ENCODE results near the gene RNF43.
"Not testable (repeated sequence)": the region's sequence is repeated elsewhere in the genome, so short reads cannot be mapped to it uniquely, and the experiment has no call there.

RNF43 gene

GRCh38 chr17:58409432-58409831 is 7.9 kb downstream of the RNF43 start:
- DNase-seq (ENCODE audit: low read depth): no peak

DNA sequence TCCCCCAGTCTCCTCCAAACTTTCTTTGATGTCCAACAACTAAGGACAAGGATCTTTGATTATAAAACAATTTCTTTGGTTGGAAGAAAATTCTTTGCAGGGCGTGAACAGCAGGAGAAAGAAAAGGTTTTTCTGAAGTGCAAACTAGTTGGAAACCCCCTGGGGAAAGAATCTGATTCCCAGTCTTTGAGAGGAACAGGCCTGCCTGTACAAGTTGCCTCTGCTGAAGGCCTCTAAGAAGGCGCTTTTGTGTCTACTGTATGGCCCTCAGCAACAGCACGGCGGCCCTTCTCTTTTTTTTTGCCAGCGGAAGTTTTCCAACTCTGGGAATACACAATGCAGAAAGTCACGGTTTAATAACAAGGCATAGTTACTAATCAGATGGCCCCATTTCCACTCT is 14.0 kb downstream of the RNF43 start:
- no peak for DNase-seq (ENCODE audit: low read depth)

DNA sequence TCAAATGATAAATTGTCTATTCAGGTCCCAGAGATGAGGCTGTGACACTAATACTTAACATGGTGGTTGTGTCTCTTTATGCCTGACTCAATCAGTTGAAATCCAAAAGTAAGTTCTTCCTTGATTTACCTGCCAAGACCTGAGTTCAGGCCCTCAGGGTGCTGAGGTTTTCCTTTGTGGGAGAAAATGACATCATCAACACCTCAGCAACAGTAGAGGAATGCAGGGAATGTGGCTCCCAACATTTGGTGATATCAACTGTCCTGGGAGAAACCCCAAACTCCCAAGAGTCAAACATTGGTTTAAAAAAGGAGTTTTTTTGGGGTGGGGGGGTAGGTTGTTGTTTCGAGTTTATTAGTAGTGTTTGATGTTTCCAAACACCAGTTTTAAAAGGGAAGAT is 14.7 kb downstream of the RNF43 start:
- DNase-seq (ENCODE audit: low read depth): no peak

GRCh38 chr17:58402047-58402446 is 15.3 kb downstream of the RNF43 start:
- DNase-seq (ENCODE audit: low read depth): no peak

DNA sequence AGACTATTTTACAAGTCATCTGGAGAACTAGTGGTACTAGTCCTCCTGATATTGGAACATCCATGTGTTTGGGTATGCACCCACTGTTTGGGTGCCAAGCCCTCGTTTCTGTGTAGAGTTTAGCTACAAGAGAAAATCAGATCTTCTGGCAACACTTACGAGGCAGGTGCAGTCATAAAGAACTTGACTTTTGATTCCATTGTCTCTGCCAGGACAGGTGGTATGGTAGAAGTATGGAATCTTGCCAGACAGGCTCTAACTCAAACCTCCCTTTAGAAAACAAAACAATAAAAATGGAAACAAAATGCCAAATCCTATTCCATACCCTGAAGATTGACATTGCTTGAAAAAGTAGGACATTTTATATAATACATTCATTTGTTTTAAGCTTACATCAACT is 16.0 kb downstream of the RNF43 start:
- DNase-seq (ENCODE audit: low read depth): no peak

DNA sequence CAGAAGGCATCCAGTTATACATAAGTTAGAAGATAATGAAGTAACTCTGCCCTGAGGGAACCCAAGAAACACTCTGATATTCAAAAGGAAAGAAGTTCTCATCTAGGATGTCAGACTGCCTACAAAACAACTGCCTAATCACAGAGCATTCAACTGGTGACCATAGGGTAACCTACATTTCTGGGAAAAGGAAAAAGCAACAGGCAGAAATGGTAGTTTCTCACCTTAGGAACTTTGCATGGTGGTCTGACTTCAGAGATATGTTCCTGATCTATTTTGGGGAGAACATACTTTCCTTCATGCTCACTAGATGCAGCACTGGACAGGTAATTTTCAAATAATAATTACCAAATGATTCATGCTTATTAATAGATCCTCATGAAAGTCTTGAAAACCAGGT is 16.5 kb downstream of the RNF43 start:
- no peak for DNase-seq (ENCODE audit: low read depth)

DNA sequence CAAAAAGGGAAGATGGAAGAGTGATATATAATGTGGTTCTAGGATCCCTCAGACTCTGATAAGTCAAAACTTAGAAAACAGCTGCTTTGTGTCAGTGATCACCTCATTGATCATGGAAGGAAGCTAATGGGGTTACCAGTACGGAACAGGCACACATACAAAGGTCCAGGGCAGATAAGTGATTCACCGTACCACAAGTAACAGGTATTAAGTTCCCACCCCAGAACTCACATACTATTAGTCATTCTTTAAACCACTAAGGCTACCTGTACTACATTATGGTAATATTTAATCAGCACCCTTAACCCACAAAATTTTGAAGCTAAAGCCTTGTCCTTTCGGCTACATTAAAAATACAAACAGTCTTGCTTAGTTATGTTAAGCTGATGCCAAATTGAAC is 17.4 kb downstream of the RNF43 start:
- DNase-seq (ENCODE audit: low read depth): no peak

DNA sequence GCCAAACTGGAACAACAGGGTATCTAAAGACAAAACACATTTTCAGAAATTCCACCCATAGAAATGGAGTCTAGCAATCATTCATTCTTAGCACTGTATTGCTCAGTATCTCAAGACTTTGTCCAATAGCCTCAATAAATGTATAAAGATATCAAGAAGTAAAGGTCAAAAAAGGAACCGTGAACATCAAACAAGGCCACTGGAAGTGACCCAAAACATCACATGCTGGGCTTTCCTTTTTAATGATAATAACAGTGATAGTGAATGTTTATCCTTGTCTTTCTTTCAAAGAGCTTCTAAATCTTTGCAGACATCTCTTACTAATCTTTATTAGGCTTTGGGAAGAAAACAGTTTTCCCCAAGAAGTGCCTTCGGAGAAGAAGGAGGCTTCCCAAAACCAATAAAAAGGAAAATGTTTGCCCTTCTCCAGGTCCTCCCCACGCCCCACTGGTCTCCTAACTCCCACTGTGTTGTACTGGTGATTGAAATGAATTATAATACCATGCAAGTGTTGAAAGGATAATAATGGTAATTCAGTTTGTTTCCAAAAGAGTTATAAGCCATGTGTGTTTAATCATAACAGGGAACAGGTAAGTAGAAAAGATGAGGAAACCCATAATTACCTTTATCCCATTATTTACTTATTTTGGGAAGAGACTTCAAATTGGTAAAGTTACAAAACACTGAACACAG is 18.6 kb downstream of the RNF43 start:
- no peak for DNase-seq (ENCODE audit: low read depth)

- DNase-seq (ENCODE audit: low read depth): not testable (repeated sequence)
Measured at GRCh38 chr17:58397421-58397820, 19.9 kb downstream of the RNF43 start.

DNA sequence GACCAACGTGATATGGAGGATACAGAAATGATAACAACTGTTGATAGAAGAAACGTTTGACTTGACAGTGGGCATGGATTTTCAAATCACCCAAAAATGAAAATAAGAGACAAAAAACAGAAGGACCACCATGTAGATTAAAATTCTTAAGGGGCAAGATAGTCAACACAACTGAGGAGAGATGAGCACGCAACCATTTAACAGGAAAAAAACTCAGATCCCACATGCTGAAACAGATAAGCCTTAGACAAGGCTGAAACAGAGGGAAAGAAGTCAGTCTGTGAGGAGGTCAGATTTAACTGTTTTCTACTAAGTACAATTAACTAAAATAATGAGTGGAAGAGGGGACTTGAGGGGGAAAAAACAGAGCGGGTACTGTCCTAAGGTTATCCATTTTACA is 21.2 kb downstream of the RNF43 start:
- DNase-seq (ENCODE audit: low read depth): no peak

GRCh38 chr17:58394534-58395223 is 22.7 kb downstream of the RNF43 start:
- DNase-seq (ENCODE audit: low read depth): no peak

DNA sequence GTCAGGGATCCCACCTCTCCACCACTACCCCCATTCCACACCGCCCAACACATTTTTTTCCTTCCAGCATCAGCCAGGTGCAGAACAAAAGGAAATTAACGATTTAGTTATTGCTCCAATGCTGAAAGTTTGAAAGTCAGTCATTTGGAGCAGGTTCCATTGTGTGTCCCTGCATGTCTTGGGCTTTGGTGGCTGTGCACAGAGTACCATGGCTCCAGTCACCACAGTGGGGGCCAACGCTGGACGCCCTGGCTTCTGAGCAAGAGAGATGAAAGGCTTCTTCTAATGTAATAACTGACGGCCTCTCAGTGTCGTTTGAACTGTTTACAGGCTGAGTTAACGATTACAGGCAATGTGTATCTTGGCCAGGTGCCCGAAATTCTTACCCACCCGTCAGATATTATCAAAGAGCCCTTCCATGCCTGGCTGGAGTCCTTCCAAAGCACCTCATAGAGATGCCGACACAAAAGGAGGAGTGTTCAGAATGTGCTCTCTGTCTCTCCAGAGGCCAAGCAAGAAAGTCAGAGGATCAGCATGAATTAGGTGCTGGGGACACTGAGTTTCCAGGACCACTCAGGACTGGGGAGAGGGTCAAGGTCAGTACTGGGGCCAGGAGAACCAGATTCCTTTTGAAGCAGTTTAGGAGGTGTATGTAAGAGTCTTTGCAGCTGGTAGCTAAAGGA is 25.9 kb downstream of the RNF43 start:
- no peak for DNase-seq (ENCODE audit: low read depth)

DNA sequence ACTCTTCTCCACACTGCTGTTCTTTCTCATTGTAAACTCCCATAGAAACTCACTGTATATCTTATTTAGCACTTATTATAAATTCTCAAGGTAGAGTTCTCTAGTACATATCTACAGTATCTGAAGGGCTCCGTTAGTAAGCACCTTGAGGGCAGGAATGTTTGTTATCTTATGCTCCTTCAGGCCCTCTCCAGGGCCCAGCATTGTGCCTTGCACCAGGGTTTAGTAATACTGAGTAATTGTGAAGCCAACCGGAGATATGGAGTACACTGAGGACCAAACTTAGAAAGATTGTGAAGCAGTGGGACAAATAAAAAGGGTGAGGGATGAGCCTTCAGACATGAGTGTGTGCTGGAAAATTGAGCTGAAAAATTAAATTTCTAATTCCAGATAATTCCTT is 26.4 kb downstream of the RNF43 start:
- DNase-seq (ENCODE audit: low read depth): no peak

DNA sequence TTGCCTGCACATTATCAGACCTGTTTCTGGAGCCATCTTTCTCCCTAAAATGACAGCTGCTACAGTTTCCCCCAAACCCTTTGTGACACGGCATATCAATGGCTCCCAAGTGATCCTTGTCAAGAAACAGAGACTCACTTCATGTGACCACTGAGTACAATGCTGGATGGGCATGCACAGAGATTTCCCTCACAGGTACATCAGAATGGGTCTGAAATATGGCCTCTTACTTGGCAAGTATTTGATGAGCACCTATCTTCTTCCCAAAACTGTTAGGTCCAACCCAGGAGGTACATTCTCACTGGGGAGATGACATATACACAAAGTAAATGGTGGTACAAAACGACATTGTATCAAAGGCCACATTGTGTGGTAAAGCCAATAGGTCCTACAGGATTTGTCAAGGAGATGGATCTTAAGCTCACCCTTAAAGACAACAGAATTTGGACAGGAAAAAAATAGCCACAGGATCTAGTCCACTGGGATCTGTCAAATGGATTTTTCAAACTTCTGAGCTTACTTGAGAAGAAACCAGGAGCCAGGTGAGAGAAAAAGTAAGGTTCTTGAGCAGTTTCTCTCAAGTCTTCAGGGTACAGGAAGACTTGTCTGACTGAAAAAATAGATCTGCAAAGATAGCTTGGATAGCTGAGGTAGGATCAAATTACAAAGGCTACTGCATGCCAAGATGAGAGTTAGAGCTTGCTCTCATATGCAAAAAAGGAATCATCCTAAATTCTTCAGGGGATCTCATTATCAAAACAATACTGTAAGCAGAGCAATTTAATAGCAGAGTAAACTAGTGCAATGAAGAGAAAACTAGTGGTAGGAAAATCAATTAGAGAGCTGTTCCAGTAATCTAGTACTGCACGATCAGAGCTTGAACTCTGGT is 28.8 kb downstream of the RNF43 start:
- DNase-seq (ENCODE audit: low read depth): no peak

DNA sequence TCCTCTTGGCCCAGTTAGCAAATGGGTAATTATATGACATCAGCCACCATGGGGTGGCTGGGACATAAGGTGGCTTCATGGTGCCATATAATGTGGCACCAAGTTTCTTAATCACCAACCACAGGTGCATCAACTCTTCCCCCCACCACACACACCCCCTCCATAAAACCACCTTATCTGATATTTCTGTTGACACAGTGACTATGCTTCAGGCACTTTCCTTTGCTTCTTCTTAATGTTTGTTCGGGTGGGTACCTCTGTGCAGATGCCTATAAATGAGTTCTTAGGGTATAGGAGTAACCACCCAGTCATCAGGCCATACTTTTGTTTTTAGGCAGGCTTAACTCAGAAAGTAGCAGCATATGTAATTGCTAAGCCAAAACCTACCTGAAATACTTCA is 29.5 kb downstream of the RNF43 start:
- DNase-seq (ENCODE audit: low read depth): no peak

GRCh38 chr17:58386708-58387107 is 30.6 kb downstream of the RNF43 start:
- DNase-seq (ENCODE audit: low read depth): no peak

GRCh38 chr17:58385359-58385899 is 31.9 kb downstream of the RNF43 start:
- DNase-seq (ENCODE audit: low read depth): no peak

DNA sequence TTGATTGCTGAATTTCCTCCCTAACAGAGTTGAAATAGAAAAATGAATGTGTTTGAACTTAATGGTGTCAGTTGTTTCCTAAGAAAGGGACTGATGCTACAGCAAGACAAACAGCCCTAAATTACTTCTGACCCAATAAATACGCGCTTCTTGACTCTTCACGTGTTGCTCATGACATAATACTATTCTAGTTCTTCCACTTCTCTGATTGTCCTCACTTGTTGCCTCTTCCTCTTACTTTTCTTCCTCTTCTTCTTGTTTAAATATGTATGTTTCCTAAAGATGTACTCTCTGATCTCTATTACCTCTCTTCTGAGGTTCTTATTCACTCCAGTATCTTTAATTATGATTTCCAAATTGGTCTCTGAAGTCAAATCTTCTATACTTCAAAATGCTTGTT is 32.4 kb downstream of the RNF43 start:
- no peak for DNase-seq (ENCODE audit: low read depth)

GRCh38 chr17:58383892-58384462 is 33.4 kb downstream of the RNF43 start:
- DNase-seq (ENCODE audit: low read depth): no peak

GRCh38 chr17:58382872-58383242 is 34.5 kb downstream of the RNF43 start:
- DNase-seq (ENCODE audit: low read depth): no peak

GRCh38 chr17:58382108-58382871 is 35.0 kb downstream of the RNF43 start:
- no peak for DNase-seq (ENCODE audit: low read depth)

All from activated T-helper 1 cell treated with Interleukin-2 at 50 U/mL for 16 hours (primary cell).